Adipose tissue (tissue), 3 donors: ENCODE results near the gene NCOA5. TPM values are rescaled to one million over a fixed set of nuclear protein-coding genes. Genes with fewer than 3 reads are reported as not detected.

Source experiments
- H3K27ac ChIP-seq: one replicate; pipeline ENCODE4 v1.5.1; 2013; ENCODE audit warnings: low read depth, low read length
- WGBS, 3 donors: extraction: QIAGEN DNeasy Blood & Tissue Kit; methylation state at CpG; one replicate each; pipeline ENCODE4 v1.1.7; 2013; 5-methylcytosine and 5-hydroxymethylcytosine counted together
- polyA plus RNA-seq, 3 donors: library from polyadenylated mRNA; stranded (reverse); fragments of 200-250 nt; gene quantifications; one replicate each; pipeline ENCODE4 v1.2.3, GENCODE V29; 2013
- donor health status: healthy with polysubstance abuse.
- donor health status: Bipolar disorder and iron deficiency.
- donor health status: healthy.

Gene NCOA5
- polyA plus RNA-seq, 3 donors: 9.4 to 14.3 (median 14.1) TPM

DNA sequence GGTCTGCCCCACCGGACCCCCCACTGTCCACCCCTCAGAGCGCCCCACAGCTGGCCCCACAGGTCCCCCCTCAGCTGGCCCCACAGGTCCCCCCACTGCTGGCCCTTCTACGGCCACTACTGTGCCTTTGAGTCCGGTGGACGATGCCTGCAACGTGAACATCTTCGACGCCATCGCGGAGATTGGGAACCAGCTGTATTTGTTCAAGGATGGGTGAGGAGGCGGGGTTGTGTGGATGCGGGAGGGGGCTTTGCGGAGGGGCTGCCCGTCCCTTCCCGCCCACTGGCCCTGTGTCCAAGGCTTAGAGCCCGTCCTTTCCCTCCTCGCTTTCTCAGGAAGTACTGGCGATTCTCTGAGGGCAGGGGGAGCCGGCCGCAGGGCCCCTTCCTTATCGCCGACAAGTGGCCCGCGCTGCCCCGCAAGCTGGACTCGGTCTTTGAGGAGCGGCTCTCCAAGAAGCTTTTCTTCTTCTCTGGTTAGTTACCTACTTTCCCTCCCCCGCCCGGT lies 76.4 kb downstream of the NCOA5 start:
- no peak overlapping the region for H3K27ac ChIP-seq
- WGBS, 3 donors: 12 to 15% (median 14%) methylated on average over 27 to 29 of the region's 29 CpGs

GRCh38 chr20:46012921-46013320 lies 76.8 kb downstream of the NCOA5 start:
- no peak overlapping the region for H3K27ac ChIP-seq

GRCh38 chr20:46011631-46012482 lies 77.9 kb downstream of the NCOA5 start:
- no peak overlapping the region for H3K27ac ChIP-seq
- WGBS, 3 donors: 11 to 19% (median 18%) methylated on average over 53 to 57 of the region's 57 CpGs

More at GRCh38 chr20:46012921-46013320, 76.8 kb downstream of the NCOA5 start:
- WGBS, 3 donors: 46 to 61% (median 47%) methylated on average over 10 of the region's 10 CpGs

Other genes starting within 250 kb of the NCOA5 start
- gene ACOT8, start 232.6 kb downstream of the NCOA5 start, polyA plus RNA-seq: 10 to 100 TPM; 16.6 to 28.5 (median 21.7) TPM
- 1 to 10 TPM in 2 of 3 donors, under 1 TPM in 1; 0.90 to 1.1 (median 1.0) TPM for gene ZSWIM3, start 232.3 kb downstream of the NCOA5 start, polyA plus RNA-seq
- gene ZSWIM1, start 208.7 kb downstream of the NCOA5 start, polyA plus RNA-seq: 1 to 10 TPM; 2.5 to 4.0 (median 3.0) TPM
- gene SPATA25, start 202.3 kb downstream of the NCOA5 start, polyA plus RNA-seq: 1 to 10 TPM; 1.0 to 2.7 (median 1.1) TPM
- 1 to 10 TPM; 3.2 to 8.0 (median 4.6) TPM for gene NEURL2, start 198.8 kb downstream of the NCOA5 start, polyA plus RNA-seq
- gene CTSA, start 198.6 kb downstream of the NCOA5 start, polyA plus RNA-seq: 100 to 1,000 TPM in 1 of 3 donors, 10 to 100 TPM in 2; 46.4 to 116 (median 82.4) TPM
- 100 to 1,000 TPM; 113 to 308 (median 276) TPM for gene PLTP, start 177.8 kb downstream of the NCOA5 start, polyA plus RNA-seq
- 10 to 100 TPM; 18.6 to 28.2 (median 25.8) TPM for gene PCIF1, start 155.3 kb downstream of the NCOA5 start, polyA plus RNA-seq
- gene ZNF335, start 117.8 kb downstream of the NCOA5 start, polyA plus RNA-seq: 10 to 100 TPM in 1 of 3 donors, 1 to 10 TPM in 2; 6.9 to 11.0 (median 7.4) TPM
- gene MMP9, start 81.1 kb downstream of the NCOA5 start, polyA plus RNA-seq: 10 to 100 TPM in 2 of 3 donors, under 1 TPM in 1; 0.79 to 16.6 (median 12.8) TPM
- 1 to 10 TPM in 1 of 3 donors, under 1 TPM in 2; 0.39 to 1.3 (median 0.56) TPM for gene SLC12A5, start 60.7 kb downstream of the NCOA5 start, polyA plus RNA-seq
- gene CD40, start 28.4 kb upstream of the NCOA5 start, polyA plus RNA-seq: 10 to 100 TPM; 15.6 to 39.4 (median 21.1) TPM
- gene CDH22, start 218.5 kb upstream of the NCOA5 start, polyA plus RNA-seq: 1 to 10 TPM in 1 of 3 donors, under 1 TPM in 2; 0.16 to 1.3 (median 0.45) TPM